Skin epidermis (tissue), 12 donors: ENCODE data around the gene TTC24.
A peak's percentile ranks its signal among the peaks of the same experiment; 100 is the strongest.
"Not testable (repeated sequence)": the region's sequence is repeated elsewhere in the genome, so short reads cannot be mapped to it uniquely, and the experiment has no call there.

Experiments used
- H3K27ac ChIP-seq, 21 experiments: fragments of 200-600 bp; sonication (generic) in 11 of 21; one replicate each; pipeline ENCODE4 v1.5.0; 2020; ENCODE audit warnings: mild to moderate bottlenecking in 3 of 21, inconsistent platforms in 2 of 21, moderate library complexity in 2 of 21
- H3K4me3 ChIP-seq, 7 experiments: fragments of 200-600 bp; sonication (generic) in 2 of 7; one replicate each; pipeline ENCODE4 v1.5.0; 2020; ENCODE audit warnings: inconsistent platforms in 2 of 7, mild to moderate bottlenecking in 2 of 7, moderate library complexity in 1 of 7

TTC24 gene

DNA sequence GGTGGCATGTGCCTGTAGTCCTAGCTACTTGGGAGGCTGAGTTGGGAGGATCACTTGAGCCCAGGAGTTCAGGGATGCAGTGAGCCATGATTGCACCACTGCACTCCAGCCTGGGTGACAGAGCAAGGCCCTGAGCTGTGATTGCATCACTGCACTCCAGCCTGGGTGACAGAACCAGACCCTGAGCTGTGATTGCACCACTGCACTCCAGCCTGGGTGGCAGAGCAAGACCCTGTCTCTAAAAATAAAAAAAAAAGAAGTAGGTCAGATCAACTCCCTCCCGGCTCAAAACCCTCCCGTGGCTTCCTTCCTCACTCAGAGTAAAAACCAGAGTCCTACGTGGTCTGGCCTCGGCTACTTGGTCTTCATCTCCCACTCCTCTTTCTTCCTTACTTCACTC, 26.6 kb upstream of the TTC24 start:
- not testable (repeated sequence) for H3K4me3 ChIP-seq, H3K27ac ChIP-seq

DNA sequence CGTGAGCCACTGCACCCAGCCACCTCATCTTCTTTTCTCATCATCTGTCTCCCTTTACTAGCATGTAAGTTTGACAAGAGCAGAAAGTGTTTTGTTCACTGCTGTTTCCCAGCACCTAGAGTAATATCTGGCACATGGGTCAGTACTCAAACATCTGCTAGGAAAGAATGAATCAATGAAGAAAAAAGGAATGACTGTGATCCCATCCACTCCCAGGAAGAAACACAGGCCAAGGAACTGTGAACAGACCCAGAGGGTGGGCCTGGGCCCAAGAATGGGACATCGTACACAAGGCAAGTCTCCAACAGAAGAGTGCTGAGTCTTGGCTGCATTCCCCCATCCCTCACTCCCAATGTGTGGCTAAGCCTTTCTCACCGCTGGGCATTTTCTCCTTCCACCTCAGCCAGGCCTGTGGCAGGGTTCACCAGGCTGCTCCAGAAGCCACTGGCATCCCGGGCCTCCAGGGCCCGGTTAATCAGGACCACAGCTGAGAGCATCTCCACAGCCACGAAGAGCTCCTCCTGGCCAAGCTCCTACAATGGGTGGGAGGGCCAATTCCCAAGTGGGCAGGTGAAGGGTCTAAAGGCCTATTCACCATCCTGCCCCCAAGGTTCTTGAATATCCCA, 25.6 kb upstream of the TTC24 start:
- H3K27ac ChIP-seq: no peak overlapping the region
- no peak overlapping the region for H3K4me3 ChIP-seq

DNA sequence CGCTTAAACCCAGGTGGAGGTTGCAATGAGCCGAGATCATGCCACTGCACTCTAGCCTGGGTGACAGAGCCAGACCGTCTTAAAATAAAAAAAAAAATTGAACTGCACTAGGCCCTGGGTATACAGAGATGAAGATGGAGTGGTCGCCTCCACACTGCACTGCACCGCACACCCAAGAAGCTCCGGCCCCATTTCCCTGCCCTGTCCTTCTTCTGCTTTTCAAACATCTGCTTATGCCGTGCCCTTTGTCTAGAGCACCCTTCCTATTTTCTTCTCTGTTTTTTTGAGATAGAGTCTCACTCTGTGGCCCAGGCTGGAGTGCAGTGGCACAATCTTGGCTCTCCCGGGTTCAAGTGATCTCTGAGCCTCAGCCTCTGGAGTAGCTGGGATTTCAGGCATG, 24.6 kb upstream of the TTC24 start:
- Histone ChIP-seq H3K27ac (no peak overlapping the region), H3K4me3 (no peak overlapping the region)

DNA sequence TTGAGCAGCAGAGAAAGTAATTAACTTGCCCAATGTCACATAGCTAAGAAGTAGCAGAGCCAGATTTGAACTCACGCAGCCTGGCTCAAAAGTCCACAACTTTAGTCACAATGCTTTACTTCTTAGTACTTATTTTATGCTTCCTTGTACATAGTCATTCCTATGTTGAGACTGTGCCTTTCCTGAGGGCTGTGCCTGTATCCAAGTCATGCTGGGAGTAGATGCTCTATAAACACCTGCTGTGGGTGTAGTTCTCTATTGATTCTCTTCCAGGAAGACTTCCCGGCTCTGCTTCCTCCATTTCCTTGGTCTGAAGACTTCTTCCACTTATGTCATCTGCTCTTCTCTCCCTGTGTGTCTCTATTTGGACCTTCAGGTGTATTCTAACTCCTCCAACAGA, 23.8 kb upstream of the TTC24 start:
- no peak overlapping the region for H3K4me3 ChIP-seq
- no peak overlapping the region for H3K27ac ChIP-seq

DNA sequence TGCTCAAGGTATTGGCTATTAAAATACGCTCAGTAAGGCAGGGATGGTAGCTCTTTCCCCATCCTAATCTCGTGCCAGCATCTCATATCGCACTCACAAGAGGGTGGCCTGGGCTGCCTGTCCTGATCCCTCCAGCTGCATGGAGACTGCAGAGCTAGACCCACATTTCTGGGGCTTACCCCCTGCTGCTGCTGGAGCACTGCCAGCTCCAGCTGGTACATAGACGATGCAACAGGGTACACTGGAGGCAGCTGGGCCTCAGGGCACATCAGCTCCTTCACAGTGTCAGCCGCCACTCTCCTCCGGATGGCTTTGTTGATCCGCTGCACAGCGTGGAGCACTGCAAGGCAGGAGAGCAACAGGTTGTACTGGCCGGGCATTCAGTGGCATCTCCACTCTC, 23.2 kb upstream of the TTC24 start:
- H3K4me3 ChIP-seq: no peak overlapping the region
- H3K27ac ChIP-seq: no peak overlapping the region

DNA sequence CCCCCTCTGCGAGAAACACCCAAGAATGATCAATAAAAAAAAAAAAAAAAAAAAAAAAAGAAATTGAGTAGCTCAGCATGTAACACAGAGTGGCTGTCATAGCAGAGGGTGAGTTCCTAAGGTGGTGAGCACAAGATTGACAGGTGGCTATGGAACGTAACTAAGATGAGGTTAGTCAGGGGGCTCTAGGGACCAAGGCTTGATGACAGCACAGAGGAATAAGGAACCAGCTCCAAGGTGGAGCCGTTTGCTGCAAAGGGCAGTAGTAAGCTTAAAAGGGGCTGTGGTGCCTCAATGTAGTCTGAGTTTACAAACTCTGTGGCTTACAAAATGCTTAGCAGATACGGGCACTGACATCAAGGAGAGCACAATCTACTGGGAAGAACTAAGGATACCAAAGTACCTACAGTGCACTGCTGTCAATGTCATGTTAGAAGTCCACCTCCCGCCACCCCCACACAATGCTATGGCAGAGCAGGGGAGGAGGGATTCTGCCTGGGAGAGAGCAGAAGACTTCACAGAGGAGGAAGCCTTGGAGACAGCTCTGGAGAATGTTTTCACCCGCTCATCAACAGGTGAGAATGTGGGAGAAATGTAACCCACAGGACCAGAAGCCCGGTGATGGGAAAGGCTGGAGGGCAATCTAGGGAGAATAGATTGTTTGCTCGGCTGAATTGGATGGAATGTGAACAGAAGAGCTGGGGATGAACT, 20.3 kb upstream of the TTC24 start:
- H3K4me3 ChIP-seq: no peak overlapping the region
- no peak overlapping the region for H3K27ac ChIP-seq

DNA sequence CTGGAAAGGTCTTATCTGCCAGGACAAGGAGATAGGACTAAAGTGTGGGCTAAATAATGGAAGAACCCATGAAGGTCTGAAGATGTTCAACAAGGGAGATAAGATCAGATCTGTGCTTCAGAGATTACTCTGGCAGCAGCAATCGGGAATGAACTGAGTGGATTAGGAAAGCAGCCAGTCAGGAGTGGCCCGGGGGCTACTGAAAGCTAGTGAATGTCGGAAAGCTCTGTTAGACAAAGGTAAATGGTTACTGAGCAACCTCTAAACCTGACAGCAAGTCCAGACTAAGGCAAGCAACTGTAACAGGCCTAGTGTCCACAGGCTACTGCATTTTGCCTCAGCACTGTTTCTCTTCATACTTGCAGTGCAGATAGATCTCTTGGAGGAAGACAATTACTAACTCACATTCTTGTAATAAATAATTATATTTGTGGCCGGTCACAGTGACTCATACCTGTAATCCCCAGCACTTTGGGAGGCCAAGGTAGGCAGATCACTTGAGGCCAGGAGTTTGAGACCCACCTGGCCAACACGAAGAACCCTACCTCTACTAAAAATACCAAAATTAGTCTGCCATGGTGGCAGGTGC, 19.6 kb upstream of the TTC24 start:
- Histone ChIP-seq H3K27ac (no peak overlapping the region), H3K4me3 (no peak overlapping the region)

DNA sequence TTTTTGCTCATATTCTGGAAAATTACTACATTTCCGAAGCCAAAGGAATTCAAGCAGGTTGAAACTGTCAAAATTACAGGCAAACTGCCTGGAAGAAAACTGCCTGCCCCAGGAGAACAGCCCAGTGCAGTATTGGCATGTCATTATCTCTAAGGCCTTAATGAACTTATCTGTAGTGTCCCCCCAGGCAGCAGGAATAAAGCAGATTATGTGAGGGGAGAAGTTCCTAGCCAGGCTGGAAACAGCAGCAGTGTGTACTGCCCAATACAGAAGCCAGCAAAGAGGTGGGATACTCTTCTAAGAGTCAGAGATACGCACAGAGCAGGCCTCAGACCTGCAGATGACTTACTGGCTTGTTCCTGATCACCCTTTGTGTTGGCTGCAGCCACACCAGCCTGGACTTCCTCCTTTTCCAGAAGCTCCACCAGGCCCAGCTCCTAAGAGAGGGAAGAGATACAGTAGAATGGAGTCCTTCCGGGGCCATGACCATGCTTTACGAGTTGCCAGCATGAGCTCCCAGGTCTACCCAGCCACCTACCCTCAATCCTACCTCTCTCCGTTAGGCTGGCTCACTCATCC, 18.8 kb upstream of the TTC24 start:
- Histone ChIP-seq H3K4me3 (no peak overlapping the region), H3K27ac (no peak overlapping the region)

DNA sequence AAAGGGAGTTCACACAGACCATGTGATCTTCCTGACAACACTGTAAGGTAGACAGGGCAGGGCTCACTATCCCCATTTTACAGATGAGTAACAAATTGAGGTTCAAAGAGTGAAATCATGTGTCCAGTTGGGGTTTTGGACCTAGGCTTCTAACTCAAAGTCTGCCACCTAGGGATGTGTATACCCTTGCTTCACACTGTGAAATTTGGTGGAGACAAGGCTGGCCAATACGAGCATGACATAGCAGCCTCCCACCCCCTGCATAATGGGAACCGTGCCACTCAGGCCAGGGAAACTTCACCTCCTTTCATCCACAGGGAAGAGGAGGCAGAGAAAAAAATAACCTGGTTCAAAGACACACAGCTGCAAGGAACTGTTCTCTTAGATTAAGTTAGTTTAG, 14.0 kb upstream of the TTC24 start:
- Histone ChIP-seq H3K27ac (no peak overlapping the region), H3K4me3 (no peak overlapping the region)

DNA sequence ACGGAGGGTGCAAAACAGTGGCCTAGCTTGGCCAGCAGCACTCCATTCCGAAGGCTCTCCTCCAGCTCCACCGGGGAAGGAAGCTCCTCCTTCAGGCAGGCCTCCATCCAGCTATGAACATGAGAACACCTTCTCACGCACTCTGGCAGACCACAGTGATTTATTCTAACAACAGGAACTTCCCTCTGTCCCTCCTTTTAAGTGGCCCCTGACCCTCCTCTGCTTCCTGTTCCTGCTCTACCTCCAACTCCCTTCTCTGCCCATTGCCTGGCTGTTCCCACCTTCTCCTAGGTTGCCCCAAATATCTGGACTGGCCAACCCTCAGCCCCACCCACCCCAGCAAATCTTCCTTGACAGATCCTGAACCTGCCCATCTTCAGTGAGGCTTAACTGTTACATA, 13.1 kb upstream of the TTC24 start:
- Histone ChIP-seq H3K27ac (no peak overlapping the region), H3K4me3 (no peak overlapping the region)

DNA sequence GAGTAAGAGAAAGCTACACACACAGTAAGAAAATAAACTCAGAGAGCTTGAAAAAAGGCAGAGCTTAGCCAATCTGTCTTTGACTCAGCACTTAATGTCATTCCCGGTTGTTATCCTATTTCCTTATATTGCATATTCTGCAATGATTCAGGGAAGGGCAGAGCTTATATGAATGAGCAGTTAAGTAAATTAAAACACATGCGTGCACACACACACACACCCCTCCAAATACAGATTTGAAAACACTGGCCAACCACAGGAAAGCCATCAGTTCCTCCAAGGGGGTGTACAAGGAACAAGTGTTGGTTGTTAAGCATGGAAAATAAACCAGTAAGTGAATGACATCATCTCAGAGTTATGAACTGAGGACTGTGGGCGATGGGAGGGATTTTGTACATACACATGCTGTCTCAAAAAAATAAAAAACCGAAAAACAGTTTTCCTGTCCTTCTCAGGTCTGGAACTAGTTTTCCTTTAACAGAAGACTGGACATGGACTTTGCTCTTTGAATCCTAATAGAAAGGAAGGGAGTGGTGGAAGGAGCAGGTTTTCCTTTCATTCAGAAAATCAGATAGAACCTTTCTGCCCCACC, 8.2 kb upstream of the TTC24 start:
- peak overlapping the region in 4 of 7 experiments; percentile 38 to 56 (median 42) for H3K4me3 ChIP-seq
- peak overlapping the region in 1 of 21 experiments; percentile 14 for H3K27ac ChIP-seq

DNA sequence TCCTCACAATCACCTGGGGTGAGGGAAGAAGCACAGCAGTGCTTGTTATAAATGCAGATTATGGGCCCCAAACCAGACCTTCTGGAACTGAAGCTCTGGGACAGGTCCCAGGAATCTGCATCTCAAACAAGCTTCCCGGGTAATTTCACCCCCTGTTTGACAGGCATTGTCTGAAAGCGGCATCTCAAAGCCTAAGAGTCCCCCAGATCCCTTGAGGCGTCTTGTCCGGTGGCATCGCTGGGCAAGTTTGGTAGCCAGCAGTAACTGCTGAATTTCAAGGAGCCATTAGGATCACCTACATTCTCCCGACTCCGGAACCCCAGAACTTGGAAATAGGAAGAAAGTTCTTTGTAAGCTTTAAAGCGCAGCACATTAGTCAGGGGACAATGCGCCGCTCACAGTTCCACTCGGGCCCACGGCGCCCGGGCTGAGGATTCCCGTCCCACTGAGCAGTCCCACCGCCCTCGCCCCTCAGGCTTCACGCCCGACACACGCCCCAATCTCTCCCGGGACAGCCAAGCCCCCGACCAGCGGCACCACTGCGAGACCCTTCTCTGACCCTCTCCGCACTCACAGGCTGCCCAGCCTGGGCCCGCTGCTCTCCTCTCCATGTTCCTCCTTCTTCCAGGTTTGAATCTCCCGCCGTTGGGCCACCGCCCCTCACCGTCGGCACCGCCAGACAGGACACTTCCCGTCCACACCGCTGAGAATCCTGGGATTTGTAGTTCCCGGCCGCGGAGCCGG, 7.4 kb upstream of the TTC24 start, which contains the start of gene IQGAP3:
IQGAP3 (minus strand) TSS at position 647 of the 744 bp plus-strand sequence; CDS start at position 611, 36 bp downstream.
- H3K27ac ChIP-seq: no peak within 1 kb of the TSS

DNA sequence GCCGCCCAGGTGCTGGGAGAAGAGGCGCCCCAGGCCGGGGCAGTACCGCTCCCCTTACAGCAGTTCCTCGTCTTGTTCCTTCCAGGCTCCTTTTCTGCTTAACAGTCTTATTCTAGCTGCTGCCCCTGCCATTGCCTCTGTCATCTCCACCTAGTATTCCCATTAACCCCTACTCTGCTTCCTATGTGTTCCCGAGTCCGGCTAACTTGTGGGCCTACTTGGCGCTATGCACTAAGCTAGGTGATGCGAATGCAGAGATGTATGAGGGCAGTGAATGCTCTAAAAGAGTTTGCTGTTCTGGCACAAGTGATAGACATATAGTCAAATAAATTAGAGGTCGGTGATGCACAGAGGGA, 6.9 kb upstream of the TTC24 start:
- Histone ChIP-seq H3K4me3 (peak overlapping the region; percentile 26 to 56 (median 38)), H3K27ac (no peak overlapping the region)

More for the DNA sequence above, 7.4 kb upstream of the TTC24 start, which contains the start of gene IQGAP3:
- H3K4me3 ChIP-seq: peak within 1 kb of the TSS; percentile 26 to 56 (median 38)

DNA sequence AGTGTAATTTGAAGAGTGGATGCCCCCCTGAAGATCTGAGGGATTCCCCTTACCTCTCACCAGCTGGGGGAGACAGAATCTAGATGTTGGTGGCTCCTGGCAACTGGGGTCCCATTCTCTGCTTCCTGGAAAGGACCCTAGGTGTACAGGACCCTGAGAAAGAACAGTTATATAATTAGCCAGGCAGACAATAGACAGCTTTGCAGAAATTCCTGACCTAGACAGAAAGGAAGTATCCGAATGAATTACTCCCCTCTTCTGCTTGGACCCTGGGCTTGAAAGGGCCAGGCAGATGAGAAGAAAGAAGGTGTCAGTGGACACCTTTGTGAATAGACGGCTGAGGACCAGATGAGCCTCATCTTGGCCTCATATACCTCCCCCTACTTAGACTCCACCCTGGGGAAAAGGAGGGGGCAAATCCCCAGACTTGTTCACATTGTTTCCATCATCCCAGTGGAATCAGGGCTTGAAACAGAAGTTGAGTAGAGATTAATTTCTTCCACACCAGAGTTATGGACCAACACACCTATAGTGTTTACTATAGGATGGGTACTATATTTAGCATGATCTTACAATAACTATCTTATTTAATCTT, 5.4 kb upstream of the TTC24 start:
- no peak overlapping the region for H3K4me3 ChIP-seq
- no peak overlapping the region for H3K27ac ChIP-seq

DNA sequence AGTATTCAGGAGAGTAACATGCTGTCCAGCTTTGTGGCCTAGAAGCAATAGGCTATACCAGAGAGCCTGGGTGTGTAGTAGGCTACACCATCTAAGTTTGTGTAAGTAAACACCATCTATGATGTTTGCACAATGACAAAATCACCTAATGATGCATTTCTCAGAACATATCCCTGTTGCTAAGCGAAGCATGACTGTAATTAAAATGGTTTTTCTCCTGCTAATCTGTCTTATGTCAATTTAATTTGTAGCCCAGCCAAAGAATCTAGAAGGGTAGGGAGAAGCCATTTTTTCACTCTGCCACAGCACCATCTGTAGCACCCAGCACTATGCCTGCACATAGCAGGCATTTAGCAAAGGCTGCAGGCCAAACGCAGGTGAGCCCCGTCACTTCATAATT, 2.0 kb upstream of the TTC24 start:
- Histone ChIP-seq H3K4me3 (no peak overlapping the region), H3K27ac (no peak overlapping the region)

DNA sequence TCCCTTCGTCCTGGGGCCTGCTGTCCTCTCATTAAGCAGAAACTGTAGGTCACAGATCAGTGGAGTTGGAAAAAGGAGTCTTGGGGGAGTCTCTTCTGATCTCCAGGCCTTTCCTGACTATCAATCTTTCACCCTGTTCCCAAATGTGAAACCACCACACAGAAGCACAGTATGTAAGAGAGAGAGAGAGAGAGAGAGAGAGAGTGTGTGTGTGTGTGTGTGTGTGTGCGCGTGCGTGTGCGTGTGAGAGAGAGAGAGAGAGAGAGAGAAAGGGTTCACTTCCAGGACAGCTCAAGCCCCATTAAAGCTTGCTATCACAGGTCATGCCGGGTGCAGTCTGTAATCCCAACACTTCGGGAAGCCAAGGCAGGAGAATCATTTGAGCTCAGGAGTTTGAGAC, 1.5 kb upstream of the TTC24 start:
- Histone ChIP-seq H3K4me3 (no peak overlapping the region), H3K27ac (no peak overlapping the region)

DNA sequence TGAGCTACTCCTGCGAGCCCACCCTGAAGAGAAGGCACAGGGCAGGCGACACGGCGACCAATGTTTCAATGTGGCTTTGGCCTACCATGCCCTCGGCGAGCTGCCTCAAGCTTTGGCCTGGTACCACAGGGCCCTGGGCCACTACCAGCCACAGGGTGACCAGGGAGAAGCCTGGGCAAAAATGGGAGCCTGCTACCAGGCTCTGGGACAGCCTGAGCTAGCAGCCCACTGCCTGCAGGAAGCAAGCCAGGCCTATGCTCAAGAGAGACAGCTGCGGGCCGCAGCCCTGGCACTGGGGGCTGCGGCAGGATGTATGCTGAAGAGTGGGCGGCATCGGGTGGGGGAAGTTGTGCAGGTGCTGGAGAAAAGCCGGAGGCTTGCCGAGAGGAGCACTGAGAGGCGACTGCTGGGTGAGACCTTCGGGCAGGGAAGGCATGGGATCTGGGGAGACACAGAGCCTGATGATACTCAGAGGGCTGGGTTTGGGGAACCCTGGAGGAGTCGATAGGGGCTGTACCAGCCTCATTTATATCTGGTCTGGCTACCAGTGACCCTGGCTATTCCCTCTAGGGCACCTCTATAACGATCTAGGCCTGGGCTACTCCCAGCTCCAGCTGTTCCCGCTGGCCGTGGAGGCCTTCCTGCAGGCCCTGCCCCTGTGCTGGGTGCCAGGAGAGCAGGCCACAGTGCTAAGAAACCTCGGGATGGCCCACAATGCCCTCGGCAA, 2.3 kb downstream of the TTC24 start:
- Histone ChIP-seq H3K27ac (peak overlapping the region in 9 of 21 experiments; percentile 0 to 81 (median 37)), H3K4me3 (peak overlapping the region in 2 of 7 experiments; percentile 6 to 12)

DNA sequence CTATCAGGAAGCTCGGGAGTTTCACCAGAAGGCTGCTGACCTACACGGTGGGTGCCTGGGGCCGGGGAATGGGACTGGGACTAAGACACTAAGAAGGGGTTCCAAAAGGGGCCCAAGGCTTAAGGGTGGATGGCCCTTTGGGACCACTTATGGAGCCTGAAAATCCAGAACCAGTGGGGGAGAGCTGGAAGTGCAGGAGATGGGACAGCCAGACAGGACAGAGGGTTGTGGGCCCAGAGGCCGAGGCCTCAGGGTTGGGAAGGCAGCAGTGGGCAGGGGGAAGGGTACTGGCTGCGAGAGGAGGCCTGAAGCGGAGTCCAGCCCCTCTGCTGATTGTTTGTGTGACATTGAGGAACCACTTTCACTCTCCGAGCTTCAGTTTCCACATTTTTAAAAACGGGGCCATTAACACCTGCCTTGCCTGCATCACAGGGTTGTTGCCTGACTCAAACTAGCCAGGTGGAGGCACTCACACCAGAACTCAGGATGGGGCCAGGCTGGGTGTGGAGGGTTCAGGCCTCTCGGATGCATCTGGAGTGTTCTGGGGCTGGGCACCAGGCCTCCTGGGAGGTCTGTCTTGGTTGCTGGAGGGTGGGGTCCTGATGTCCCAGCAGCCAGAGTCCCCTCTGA, 3.0 kb downstream of the TTC24 start:
- Histone ChIP-seq H3K4me3 (peak overlapping the region in 2 of 7 experiments; percentile 6 to 12), H3K27ac (peak overlapping the region in 9 of 21 experiments; percentile 0 to 81 (median 37))
